ENCODE results near the gene GALT.

The GALT gene

DNA sequence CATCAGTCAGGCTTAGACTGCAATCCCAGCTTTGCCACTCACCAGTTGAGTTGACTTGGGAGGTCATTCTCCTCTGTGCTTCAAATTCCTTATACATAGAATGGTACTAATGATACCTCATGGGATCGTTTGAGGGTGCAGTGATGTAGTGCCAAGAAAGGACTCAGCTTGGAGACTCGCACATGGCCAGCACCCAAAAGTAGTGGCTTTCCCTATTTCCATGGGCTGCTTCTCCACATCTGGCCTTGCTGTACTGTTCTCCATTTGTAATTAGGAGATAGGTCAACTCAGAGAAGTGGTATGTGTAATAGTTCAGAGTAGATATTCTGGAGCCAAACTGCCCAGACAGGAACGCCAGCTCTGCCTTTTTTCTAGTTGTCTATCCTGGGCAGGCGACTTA is 39.1 kb downstream of the GALT start:
- TF ChIP-seq, protein P1, sequence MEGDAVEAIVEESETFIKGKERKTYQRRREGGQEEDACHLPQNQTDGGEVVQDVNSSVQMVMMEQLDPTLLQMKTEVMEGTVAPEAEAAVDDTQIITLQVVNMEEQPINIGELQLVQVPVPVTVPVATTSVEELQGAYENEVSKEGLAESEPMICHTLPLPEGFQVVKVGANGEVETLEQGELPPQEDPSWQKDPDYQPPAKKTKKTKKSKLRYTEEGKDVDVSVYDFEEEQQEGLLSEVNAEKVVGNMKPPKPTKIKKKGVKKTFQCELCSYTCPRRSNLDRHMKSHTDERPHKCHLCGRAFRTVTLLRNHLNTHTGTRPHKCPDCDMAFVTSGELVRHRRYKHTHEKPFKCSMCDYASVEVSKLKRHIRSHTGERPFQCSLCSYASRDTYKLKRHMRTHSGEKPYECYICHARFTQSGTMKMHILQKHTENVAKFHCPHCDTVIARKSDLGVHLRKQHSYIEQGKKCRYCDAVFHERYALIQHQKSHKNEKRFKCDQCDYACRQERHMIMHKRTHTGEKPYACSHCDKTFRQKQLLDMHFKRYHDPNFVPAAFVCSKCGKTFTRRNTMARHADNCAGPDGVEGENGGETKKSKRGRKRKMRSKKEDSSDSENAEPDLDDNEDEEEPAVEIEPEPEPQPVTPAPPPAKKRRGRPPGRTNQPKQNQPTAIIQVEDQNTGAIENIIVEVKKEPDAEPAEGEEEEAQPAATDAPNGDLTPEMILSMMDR (IDR thresholded peaks at IDR 0.05): no peak

GRCh38 chr9:34686231-34686630 is 39.8 kb downstream of the GALT start:
- TF ChIP-seq, protein P1 (IDR thresholded peaks at IDR 0.05): no peak

GRCh38 chr9:34686732-34687131 is 40.3 kb downstream of the GALT start:
- TF ChIP-seq, protein P1 (IDR thresholded peaks at IDR 0.05): no peak

GRCh38 chr9:34687276-34688030 is 41.0 kb downstream of the GALT start:
- TF ChIP-seq, protein P1 (IDR thresholded peaks at IDR 0.05): no peak

DNA sequence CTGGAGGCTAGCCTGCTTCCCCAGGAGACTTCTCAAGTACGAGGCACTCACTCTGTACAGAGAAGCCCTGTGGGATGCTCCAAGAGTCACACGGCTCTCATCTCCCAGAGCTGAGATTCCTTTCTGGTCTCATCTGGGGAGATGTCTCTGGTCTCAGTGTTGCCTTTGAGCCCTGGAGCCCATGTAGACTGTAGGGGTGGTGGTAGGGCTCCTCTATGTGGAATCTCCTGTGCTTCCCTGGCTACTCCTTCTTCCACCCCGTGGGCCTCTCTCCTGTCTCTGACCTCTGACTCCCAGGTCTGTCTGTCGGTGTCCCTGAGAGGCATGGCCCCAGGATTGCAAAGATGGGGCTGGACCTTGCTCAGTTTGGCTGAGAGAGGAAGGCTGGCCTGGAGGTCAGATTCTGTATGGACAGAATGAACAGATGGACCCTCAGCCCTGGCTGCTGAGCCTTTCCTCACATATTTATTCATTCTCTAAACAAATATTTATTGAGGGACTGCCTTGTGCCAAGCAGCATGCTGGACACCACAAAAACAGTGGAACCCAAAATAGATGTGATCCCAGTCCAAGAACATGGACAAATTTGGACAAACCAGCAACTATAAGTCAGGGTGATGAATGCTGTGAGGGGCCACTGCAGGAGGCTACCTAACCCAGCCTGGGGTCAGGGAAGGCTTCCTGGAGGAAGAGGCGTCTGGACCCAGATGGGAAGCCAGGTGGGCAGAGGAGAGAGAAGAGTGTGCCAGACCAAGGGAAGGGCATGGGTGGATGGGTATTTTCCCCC is 42.0 kb downstream of the GALT start:
- TF ChIP-seq, protein P1 (IDR thresholded peaks at IDR 0.05): no peak

DNA sequence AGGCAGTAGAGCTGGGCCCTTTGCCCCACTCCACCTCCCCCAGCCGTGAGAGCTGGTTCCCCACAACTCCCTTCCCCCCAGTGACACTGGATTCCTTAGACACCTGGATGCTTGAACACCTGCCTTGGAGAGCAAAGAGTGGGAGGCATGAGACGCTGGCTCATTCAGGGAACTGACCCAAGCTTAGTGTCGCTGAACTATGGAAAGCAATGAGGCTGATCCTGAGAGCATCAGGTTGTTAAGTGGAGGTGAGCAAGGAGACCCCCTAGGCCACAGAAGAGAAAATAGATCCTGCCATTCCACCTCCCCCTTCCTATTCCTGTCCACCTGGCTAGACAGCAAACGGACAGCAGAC is 42.6 kb downstream of the GALT start:
- TF ChIP-seq, protein P1 (IDR thresholded peaks at IDR 0.05): no peak

DNA sequence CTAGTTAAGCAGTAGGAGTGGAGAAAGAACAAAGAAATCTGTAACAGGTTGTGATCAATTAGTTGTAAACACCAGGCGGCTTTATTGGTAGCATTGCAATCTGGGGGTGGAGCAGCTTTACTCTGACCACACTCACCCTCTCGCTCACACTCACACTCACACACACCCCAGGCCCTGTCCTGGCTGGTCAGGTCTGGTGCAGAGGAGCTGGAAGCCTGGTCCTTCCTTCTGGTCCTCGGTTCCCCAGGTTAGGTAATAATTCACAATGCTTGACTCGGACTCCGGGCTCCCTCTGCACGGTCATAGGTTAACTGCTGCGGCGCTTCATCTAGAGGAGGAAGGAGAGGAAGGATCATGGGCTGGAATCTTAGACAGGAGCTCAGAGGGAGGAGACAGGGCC is 43.0 kb downstream of the GALT start:
- TF ChIP-seq, protein P1 (IDR thresholded peaks at IDR 0.05): no peak

Data from LNCAP (cell line).